CD4-positive, alpha-beta memory T cell (primary cell): ENCODE results near the gene TCL1B. TPM values are rescaled to one million over a fixed set of nuclear protein-coding genes. Genes with fewer than 3 reads are reported as not detected.

Experiments used
- CTCF ChIA-PET: fragments of 350-600 bp; sonication (Branson Sonifier 250); formaldehyde crosslinking; loops from one replicate; lab custom pipeline; 2021; ENCODE audit warnings: inconsistent platforms; ENCODE audit not compliant: partially characterized antibody; lab: Charles Lee
- POLR2A ChIA-PET: fragments of 350-600 bp; sonication (Branson Sonifier 250); formaldehyde crosslinking; loops from one replicate; lab custom pipeline; 2021; ENCODE audit not compliant: partially characterized antibody; lab: Charles Lee
- DNase-seq, 5 donors: peaks; one replicate each; pipeline versions ENCODE4 v3.0.0 to v3.0.0-alpha.2; 2020 to 2022; ENCODE audit warnings: mixed read lengths in 1 of 5
- H3K27ac ChIP-seq: one replicate; pipeline ENCODE4 v1.7.0; 2013; ENCODE audit warnings: low read depth, low read length
- H3K27me3 ChIP-seq: 2 replicates; pipeline ENCODE4 v1.7.0; 2013; ENCODE audit warnings: mild to moderate bottlenecking, low read length, moderate library complexity; ENCODE audit not compliant: insufficient read depth
- H3K36me3 ChIP-seq: 2 replicates; pipeline ENCODE4 v1.7.0; 2013; ENCODE audit warnings: mild to moderate bottlenecking, low read length, moderate library complexity; ENCODE audit not compliant: insufficient read depth
- H3K4me1 ChIP-seq: 2 replicates; pipeline ENCODE4 v1.7.0; 2013; ENCODE audit warnings: mild to moderate bottlenecking, low read length, moderate library complexity; ENCODE audit not compliant: insufficient read depth
- H3K4me3 ChIP-seq, 2 donors: one replicate each; pipeline ENCODE4 v1.7.0; 2013; ENCODE audit warnings: low read length in 2 of 2, mild to moderate bottlenecking in 1 of 2
- H3K9me3 ChIP-seq, 2 donors: one replicate each; pipeline ENCODE4 v1.7.0; 2013; ENCODE audit warnings: low read length in 2 of 2, control low read depth in 1 of 2; ENCODE audit not compliant: control insufficient read depth in 1 of 2
- H3K27ac Mint-ChIP-seq, 7 donors: one replicate each; pipeline ENCODE4 v1.8.0; 2020 to 2021; ENCODE audit warnings: mixed read lengths in 7 of 7, mild to moderate bottlenecking in 6 of 7, inconsistent platforms in 3 of 7, moderate library complexity in 3 of 7
- H3K27me3 Mint-ChIP-seq, 2 donors: one replicate each; pipeline ENCODE4 v1.8.0; 2020 to 2021; ENCODE audit warnings: mixed read lengths in 2 of 2
- H3K36me3 Mint-ChIP-seq, 2 donors: one replicate each; pipeline ENCODE4 v1.8.0; 2020 to 2021; ENCODE audit warnings: mixed read lengths in 2 of 2, inconsistent platforms in 1 of 2, mild to moderate bottlenecking in 1 of 2
- H3K4me1 Mint-ChIP-seq, 4 donors: one replicate each; pipeline ENCODE4 v1.8.0; 2020 to 2021; ENCODE audit warnings: mixed read lengths in 4 of 4, mild to moderate bottlenecking in 1 of 4
- H3K4me3 Mint-ChIP-seq, 8 donors: one replicate each; pipeline ENCODE4 v1.8.0; 2020 to 2021; ENCODE audit warnings: mixed read lengths in 8 of 8, mild to moderate bottlenecking in 7 of 8, moderate library complexity in 6 of 8, inconsistent platforms in 3 of 8
- H3K9me3 Mint-ChIP-seq, 8 donors: one replicate each; pipeline ENCODE4 v1.8.0; 2020 to 2021; ENCODE audit warnings: mixed read lengths in 8 of 8, mild to moderate bottlenecking in 5 of 8, inconsistent platforms in 3 of 8, moderate library complexity in 1 of 8
- intact Hi-C: fragments of 100-400 bp; cut with micrococcal nuclease; formaldehyde crosslinking; loops from one replicate; pipeline ENCODE4 v1.15.1; 2023
- polyA plus RNA-seq, 2 donors: library from polyadenylated mRNA; unstranded; fragments of 300-500 nt; fragmentation: Illumina TruSeq; gene quantifications; one replicate each; pipeline ENCODE4 v1.2.3, GENCODE V29; 2021
- total RNA-seq, 2 experiments: library from RNA; stranded (reverse); gene quantifications; one replicate each; pipeline ENCODE4 v1.2.3, GENCODE V29; 2021

TCL1B gene
- total and polyA plus RNA-seq, 4 experiments from 2014 or later, result not detected

- Histone ChIP-seq H3K4me1 (no peaks in the 10 kb centered on the region), H3K4me3 (no peak overlapping the region), H3K9me3 (no peaks in the 10 kb centered on the region), H3K36me3 (no peaks in the 10 kb centered on the region), H3K27ac (no peak overlapping the region), H3K27me3 (no peaks in the 10 kb centered on the region)
- Mint-ChIP-seq H3K36me3 (no peaks in the 10 kb centered on the region), H3K4me3 (no peak overlapping the region), H3K27me3 (peaks cover 16 to 22% of the 10 kb centered on the region in 2 donors), H3K4me1 (no peaks in the 10 kb centered on the region), H3K9me3 (peaks cover 0 to 2% (median 0%) of the 10 kb centered on the region in 8 donors), H3K27ac (no peak overlapping the region)
- no peak for DNase-seq
- ChIA-PET POLR2A (no interaction called here), CTCF (no interaction called here)
- intact Hi-C loops, result no loop called here
These were observed 8.8 kb downstream of the TCL1B start for GRCh38 chr14:95695051-95695450.

- Histone ChIP-seq H3K36me3 (no peaks in the 10 kb centered on the region), H3K9me3 (no peaks in the 10 kb centered on the region), H3K4me3 (no peak overlapping the region), H3K27me3 (no peaks in the 10 kb centered on the region), H3K27ac (no peak overlapping the region), H3K4me1 (no peaks in the 10 kb centered on the region)
- CTCF ChIA-PET, result no interaction called here
- Mint-ChIP-seq H3K4me3 (no peak overlapping the region), H3K27me3 (peaks cover 20 to 24% of the 10 kb centered on the region in 2 donors), H3K4me1 (no peaks in the 10 kb centered on the region), H3K9me3 (peaks cover 0 to 2% (median 0%) of the 10 kb centered on the region in 8 donors), H3K27ac (no peak overlapping the region), H3K36me3 (no peaks in the 10 kb centered on the region)
- no peak for DNase-seq
- intact Hi-C loops, result no loop called here
- POLR2A ChIA-PET, result interaction anchor here (0.7 kb wide), 1 partner anchor 328 kb away, joined by 3 read pairs; no protein-coding TSS in a partner anchor
These were observed 9.7 kb downstream of the TCL1B start for GRCh38 chr14:95695913-95696312.

- intact Hi-C loops, result no loop called here
- no peak overlapping the region for H3K27ac ChIP-seq
- peaks cover 23 to 26% of the 10 kb centered on the region in 2 donors for H3K27me3 Mint-ChIP-seq
- peaks cover 0 to 2% (median 0%) of the 10 kb centered on the region in 8 donors for H3K9me3 Mint-ChIP-seq
- H3K4me3 ChIP-seq, result no peak overlapping the region
- H3K4me3 Mint-ChIP-seq, result no peak overlapping the region
- no peaks in the 10 kb centered on the region for H3K36me3 ChIP-seq
- no peaks in the 10 kb centered on the region for H3K4me1 Mint-ChIP-seq
- no peaks in the 10 kb centered on the region for H3K9me3 ChIP-seq
- POLR2A ChIA-PET, result no interaction called here
- no peaks in the 10 kb centered on the region for H3K36me3 Mint-ChIP-seq
- H3K27me3 ChIP-seq, result no peaks in the 10 kb centered on the region
- DNase-seq, result no peak
- H3K4me1 ChIP-seq, result no peaks in the 10 kb centered on the region
- CTCF ChIA-PET, result no interaction called here
- H3K27ac Mint-ChIP-seq, result no peak overlapping the region
These were observed 10.5 kb downstream of the TCL1B start for GRCh38 chr14:95696741-95697140.

GRCh38 chr14:95697764-95698163, 11.5 kb downstream of the TCL1B start:
- POLR2A ChIA-PET, result no interaction called here
- H3K27ac ChIP-seq, result no peak overlapping the region
- no peak for DNase-seq
- no peaks in the 10 kb centered on the region for H3K36me3 ChIP-seq
- intact Hi-C loops, result no loop called here
- Mint-ChIP-seq H3K27me3 (peaks cover 25 to 32% of the 10 kb centered on the region in 2 donors), H3K9me3 (peaks cover 0 to 2% (median 0%) of the 10 kb centered on the region in 8 donors), H3K4me3 (no peak overlapping the region), H3K36me3 (no peaks in the 10 kb centered on the region), H3K4me1 (no peaks in the 10 kb centered on the region), H3K27ac (no peak overlapping the region)
- H3K9me3 ChIP-seq, result no peaks in the 10 kb centered on the region
- H3K4me3 ChIP-seq, result no peak overlapping the region
- H3K4me1 ChIP-seq, result no peaks in the 10 kb centered on the region
- H3K27me3 ChIP-seq, result no peaks in the 10 kb centered on the region
- CTCF ChIA-PET, result no interaction called here

GRCh38 chr14:95698287-95698686, 12.1 kb downstream of the TCL1B start:
- Mint-ChIP-seq H3K36me3 (no peaks in the 10 kb centered on the region), H3K27me3 (peaks cover 24 to 30% of the 10 kb centered on the region in 2 donors), H3K9me3 (peaks cover 0 to 2% (median 0%) of the 10 kb centered on the region in 8 donors), H3K4me3 (no peak overlapping the region), H3K27ac (no peak overlapping the region), H3K4me1 (no peaks in the 10 kb centered on the region)
- ChIA-PET CTCF (no interaction called here), POLR2A (no interaction called here)
- no peaks in the 10 kb centered on the region for H3K27me3 ChIP-seq
- H3K4me3 ChIP-seq, result no peak overlapping the region
- intact Hi-C loops, result no loop called here
- no peak overlapping the region for H3K27ac ChIP-seq
- no peaks in the 10 kb centered on the region for H3K9me3 ChIP-seq
- no peak for DNase-seq
- H3K4me1 ChIP-seq, result no peaks in the 10 kb centered on the region
- no peaks in the 10 kb centered on the region for H3K36me3 ChIP-seq

GRCh38 chr14:95699412-95699811, 13.2 kb downstream of the TCL1B start:
- DNase-seq, result no peak
- intact Hi-C loops, result no loop called here
- CTCF ChIA-PET, result no interaction called here
- Mint-ChIP-seq H3K27ac (no peak overlapping the region), H3K9me3 (peaks cover 0 to 2% (median 0%) of the 10 kb centered on the region in 8 donors), H3K27me3 (peaks cover 27 to 30% of the 10 kb centered on the region in 2 donors), H3K36me3 (no peaks in the 10 kb centered on the region), H3K4me3 (no peak overlapping the region), H3K4me1 (no peaks in the 10 kb centered on the region)
- Histone ChIP-seq H3K27ac (no peak overlapping the region), H3K27me3 (no peaks in the 10 kb centered on the region), H3K4me3 (no peak overlapping the region), H3K4me1 (no peaks in the 10 kb centered on the region), H3K36me3 (no peaks in the 10 kb centered on the region), H3K9me3 (no peaks in the 10 kb centered on the region)
- POLR2A ChIA-PET, result no interaction called here

- intact Hi-C loops, result no loop called here
- no peaks in the 10 kb centered on the region for H3K9me3 ChIP-seq
- CTCF ChIA-PET, result no interaction called here
These were observed 14.2 kb downstream of the TCL1B start for GRCh38 chr14:95700221-95700976.

More at GRCh38 chr14:95700221-95700976, 14.2 kb downstream of the TCL1B start:
- Mint-ChIP-seq H3K27me3 (peaks cover 26 to 32% of the 10 kb centered on the region in 2 donors), H3K36me3 (no peaks in the 10 kb centered on the region), H3K4me1 (no peaks in the 10 kb centered on the region), H3K27ac (no peak overlapping the region), H3K9me3 (peaks cover 0 to 2% (median 0%) of the 10 kb centered on the region in 8 donors), H3K4me3 (no peak overlapping the region)
- Histone ChIP-seq H3K4me1 (no peaks in the 10 kb centered on the region), H3K27ac (no peak overlapping the region), H3K27me3 (no peaks in the 10 kb centered on the region), H3K4me3 (no peak overlapping the region), H3K36me3 (no peaks in the 10 kb centered on the region)
- POLR2A ChIA-PET, result no interaction called here
- no peak for DNase-seq
